KMS-11 (cell line): ENCODE data around the gene CATSPER1.
A peak's percentile ranks its signal among the peaks of the same experiment; 100 is the strongest.

Source experiments
- H2AFZ ChIP-seq: fragments of 200-600 bp; sonication (generic); 2 replicates; pipeline ENCODE4 v1.6.1; 2016; ENCODE audit warnings: antibody characterized with exemption, mixed run types, low read depth
- H3K27ac ChIP-seq: fragments of 200-600 bp; sonication (generic); 2 replicates; pipeline ENCODE4 v1.6.1; 2016; ENCODE audit warnings: mild to moderate bottlenecking, mixed run types
- H3K27me3 ChIP-seq: fragments of 200-600 bp; sonication (generic); 2 replicates; pipeline ENCODE4 v1.6.1; 2017; ENCODE audit warnings: mild to moderate bottlenecking, low read depth, mixed run types, moderate library complexity; ENCODE audit not compliant: insufficient read depth
- H3K36me3 ChIP-seq: fragments of 200-600 bp; sonication (generic); 2 replicates; pipeline ENCODE4 v1.6.1; 2017; ENCODE audit warnings: mild to moderate bottlenecking, mixed run types; ENCODE audit not compliant: insufficient read depth
- H3K4me1 ChIP-seq: fragments of 200-600 bp; sonication (generic); 2 replicates; pipeline ENCODE4 v1.6.1; 2016; ENCODE audit warnings: mild to moderate bottlenecking, low read depth, mixed run types; ENCODE audit not compliant: poor library complexity, severe bottlenecking
- H3K4me2 ChIP-seq: fragments of 200-600 bp; sonication (generic); 2 replicates; pipeline ENCODE4 v1.7.0; 2016; ENCODE audit warnings: mild to moderate bottlenecking, mixed run types
- H3K4me3 ChIP-seq: fragments of 200-600 bp; sonication (generic); IDR thresholded peaks from 2 replicates; pipeline ENCODE4 v1.6.1; 2017; ENCODE audit warnings: low read depth, low read length, mixed read lengths; ENCODE audit not compliant: insufficient read depth
- H3K79me2 ChIP-seq: fragments of 200-600 bp; sonication (generic); 2 replicates; pipeline ENCODE4 v1.6.1; 2016; ENCODE audit warnings: low read depth, mixed run types; ENCODE audit not compliant: insufficient read depth
- H3K9ac ChIP-seq: fragments of 200-600 bp; sonication (generic); 2 replicates; pipeline ENCODE4 v1.6.1; 2016; ENCODE audit warnings: mild to moderate bottlenecking, mixed run types
- H4K20me1 ChIP-seq: fragments of 200-600 bp; sonication (generic); 2 replicates; pipeline ENCODE4 v1.6.1; 2016; ENCODE audit warnings: mild to moderate bottlenecking, mixed run types; ENCODE audit not compliant: insufficient read depth
- TF ChIP-seq, protein P1 (sequence below): fragments of 200-600 bp; sonication (generic); conservative IDR thresholded peaks from 2 replicates; pipeline ENCODE4 v1.6.1; 2017; ENCODE audit warnings: low read depth, mild to moderate bottlenecking, antibody characterized with exemption, low read length, moderate library complexity, mixed read lengths

Gene CATSPER1

DNA sequence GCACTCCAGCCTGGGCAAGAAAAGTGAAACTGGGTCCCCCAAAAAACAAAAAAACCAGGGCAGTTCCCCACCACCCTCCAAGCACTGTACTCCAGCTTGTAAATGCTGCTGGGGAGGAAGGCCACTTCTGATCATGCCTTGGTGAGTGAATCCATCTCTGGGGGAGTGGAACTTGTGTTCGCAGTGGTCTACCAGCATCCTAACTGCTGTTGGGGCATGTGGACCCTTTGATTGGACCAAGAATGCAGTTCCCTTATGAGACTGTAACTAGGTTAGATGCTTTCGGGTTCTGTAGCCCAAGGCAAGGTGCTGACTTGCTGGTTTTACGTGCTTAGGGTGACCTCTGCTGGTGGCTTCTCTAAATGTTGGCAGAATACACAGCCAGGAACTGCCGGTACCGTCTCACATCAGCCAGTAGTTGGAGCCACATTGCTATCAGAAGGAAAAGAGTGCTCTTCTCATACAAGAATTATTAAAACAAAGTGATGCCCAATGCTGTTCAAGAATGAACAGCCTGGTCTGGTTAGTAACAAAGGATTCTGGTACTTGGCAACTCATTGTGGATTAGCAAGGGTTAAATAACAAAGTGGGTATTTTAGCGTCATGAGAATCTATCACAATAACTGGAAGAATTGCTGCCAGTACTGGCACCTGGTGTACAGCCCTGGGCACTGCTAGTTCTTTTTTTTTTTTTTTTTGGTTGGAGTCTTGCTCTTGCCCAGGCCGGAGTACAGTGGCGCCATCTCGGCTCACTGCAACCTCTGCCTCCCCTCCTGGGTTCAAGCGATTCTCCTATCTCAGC is 37.3 kb downstream of the CATSPER1 start:
- Histone ChIP-seq H3K79me2 (no peaks in the 10 kb centered on the region), H3K36me3 (no peaks in the 10 kb centered on the region), H3K4me2 (0 out of 2 replicates have a peak overlapping the region, but pooled peaks have one; percentile 3), H3K27me3 (no peaks in the 10 kb centered on the region), H3K4me3 (no peak overlapping the region), H3K9ac (no peak overlapping the region), H3K4me1 (peaks cover 3% of the 10 kb centered on the region), H4K20me1 (no peaks in the 10 kb centered on the region), H2AFZ (no peak overlapping the region), H3K27ac (no peak overlapping the region; the same call in 1 of the 2 replicates)
- TF ChIP-seq, protein P1, sequence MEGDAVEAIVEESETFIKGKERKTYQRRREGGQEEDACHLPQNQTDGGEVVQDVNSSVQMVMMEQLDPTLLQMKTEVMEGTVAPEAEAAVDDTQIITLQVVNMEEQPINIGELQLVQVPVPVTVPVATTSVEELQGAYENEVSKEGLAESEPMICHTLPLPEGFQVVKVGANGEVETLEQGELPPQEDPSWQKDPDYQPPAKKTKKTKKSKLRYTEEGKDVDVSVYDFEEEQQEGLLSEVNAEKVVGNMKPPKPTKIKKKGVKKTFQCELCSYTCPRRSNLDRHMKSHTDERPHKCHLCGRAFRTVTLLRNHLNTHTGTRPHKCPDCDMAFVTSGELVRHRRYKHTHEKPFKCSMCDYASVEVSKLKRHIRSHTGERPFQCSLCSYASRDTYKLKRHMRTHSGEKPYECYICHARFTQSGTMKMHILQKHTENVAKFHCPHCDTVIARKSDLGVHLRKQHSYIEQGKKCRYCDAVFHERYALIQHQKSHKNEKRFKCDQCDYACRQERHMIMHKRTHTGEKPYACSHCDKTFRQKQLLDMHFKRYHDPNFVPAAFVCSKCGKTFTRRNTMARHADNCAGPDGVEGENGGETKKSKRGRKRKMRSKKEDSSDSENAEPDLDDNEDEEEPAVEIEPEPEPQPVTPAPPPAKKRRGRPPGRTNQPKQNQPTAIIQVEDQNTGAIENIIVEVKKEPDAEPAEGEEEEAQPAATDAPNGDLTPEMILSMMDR: peak; percentile 99

- no peaks in the 10 kb centered on the region for H3K27me3 ChIP-seq
- H3K27ac ChIP-seq: no peak overlapping the region
- H3K9ac ChIP-seq: no peak overlapping the region
- no peaks in the 10 kb centered on the region for H4K20me1 ChIP-seq
- H3K4me1 ChIP-seq: peaks cover 3% of the 10 kb centered on the region
- no peaks in the 10 kb centered on the region for H3K79me2 ChIP-seq
- no peak overlapping the region for H3K4me2 ChIP-seq
- H3K36me3 ChIP-seq: no peaks in the 10 kb centered on the region
- TF ChIP-seq, protein P1: no peak
- H3K4me3 ChIP-seq: no peak overlapping the region
- no peak overlapping the region for H2AFZ ChIP-seq
Observed at GRCh38 chr11:65987336-65987735, 38.9 kb downstream of the CATSPER1 start.

DNA sequence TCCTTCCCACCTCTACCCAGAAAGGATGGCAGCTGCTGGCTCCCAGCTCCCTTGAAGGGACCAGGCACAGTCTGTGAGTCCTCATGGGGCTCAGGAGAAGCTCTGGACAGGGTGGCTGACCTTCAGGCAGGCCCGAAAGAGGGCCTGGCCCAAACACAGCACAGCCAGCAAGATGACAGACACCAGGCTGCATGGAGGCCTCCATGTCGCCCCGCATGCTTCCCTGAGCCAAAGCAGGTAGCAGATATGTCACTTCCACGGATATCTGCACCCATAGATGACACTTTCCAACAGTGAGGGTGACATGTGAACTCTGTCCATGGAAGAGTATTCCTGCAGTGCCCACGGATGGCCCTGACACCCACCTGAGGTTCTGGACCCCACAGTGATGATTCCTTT is 42.7 kb downstream of the CATSPER1 start:
- Histone ChIP-seq H2AFZ (no peak overlapping the region), H3K4me2 (no peak overlapping the region)
- TF ChIP-seq, protein P1: no peak

DNA sequence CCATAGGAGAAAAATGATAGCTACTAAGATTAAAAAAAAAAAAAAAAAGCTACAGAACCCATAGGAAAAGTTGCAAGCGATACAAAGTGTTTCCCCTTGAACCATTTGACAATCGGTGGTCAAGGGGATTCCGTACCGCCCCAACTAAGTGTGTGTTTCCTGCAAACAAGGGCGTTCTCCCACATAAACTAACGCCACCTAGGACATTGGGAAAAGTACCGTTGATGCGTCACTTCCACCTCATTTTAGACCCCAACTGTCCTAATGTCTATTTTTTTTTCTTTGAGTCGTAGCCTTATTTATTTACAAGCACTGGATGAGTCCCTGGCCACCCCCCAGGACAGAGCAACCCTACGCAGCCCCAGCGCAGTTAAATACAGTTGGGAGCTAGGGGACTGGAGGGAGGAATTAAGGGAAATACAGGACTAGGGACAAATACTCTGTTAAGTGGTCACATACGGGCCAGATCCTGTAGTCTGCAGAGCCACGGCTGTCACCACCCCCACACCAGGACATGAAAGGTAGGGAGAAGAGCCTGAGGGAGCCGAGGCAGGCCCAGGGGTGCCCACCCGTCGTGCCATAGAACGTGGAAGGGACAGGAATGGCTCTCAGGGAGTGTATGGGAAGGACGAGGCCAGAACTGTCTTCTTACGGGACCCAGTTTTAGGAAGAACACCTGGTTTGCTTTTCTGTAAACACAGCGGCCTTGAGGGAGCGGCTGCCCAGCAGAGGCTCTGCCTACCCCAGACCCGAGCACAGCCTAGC is 43.3 kb downstream of the CATSPER1 start:
- H3K9ac ChIP-seq: no peak overlapping the region

More for the DNA sequence above, 42.7 kb downstream of the CATSPER1 start:
- no peaks in the 10 kb centered on the region for H3K36me3 ChIP-seq
- H4K20me1 ChIP-seq: no peaks in the 10 kb centered on the region
- H3K4me3 ChIP-seq: no peak overlapping the region
- no peak overlapping the region for H3K9ac ChIP-seq
- H3K4me1 ChIP-seq: no peaks in the 10 kb centered on the region
- H3K27me3 ChIP-seq: no peaks in the 10 kb centered on the region
- H3K79me2 ChIP-seq: no peaks in the 10 kb centered on the region
- no peak overlapping the region for H3K27ac ChIP-seq

More for the DNA sequence above, 43.3 kb downstream of the CATSPER1 start:
- Histone ChIP-seq H3K27ac (no peak overlapping the region), H4K20me1 (no peaks in the 10 kb centered on the region), H3K79me2 (no peaks in the 10 kb centered on the region), H3K4me3 (no peak overlapping the region), H3K4me2 (no peak overlapping the region), H3K36me3 (no peaks in the 10 kb centered on the region), H2AFZ (no peak overlapping the region), H3K27me3 (no peaks in the 10 kb centered on the region), H3K4me1 (no peaks in the 10 kb centered on the region)
- TF ChIP-seq, protein P1: no peak
